OCI-LY7 (cell line): ENCODE results near the gene MAP3K7. TPM values are rescaled to one million over a fixed set of nuclear protein-coding genes. Genes with fewer than 3 reads are reported as not detected.

Source experiments
- BruUV-seq: library from RNA; stranded (reverse); fragments of 400-500 nt; replicated peaks from 2 replicates; lab custom pipeline; 2021; lab: Mats Ljungman, UMichigan
- CTCF ChIA-PET: fragments of 300-600 bp; sonication (Branson Sonifier 250); formaldehyde crosslinking; loops from one replicate; lab custom pipeline; 2022; ENCODE audit warnings: antibody characterized with exemption; ENCODE audit not compliant: unreplicated experiment; lab: Charles Lee
- POLR2A ChIA-PET: fragments of 300-600 bp; sonication (Branson Sonifier 250); formaldehyde crosslinking; loops from one replicate; lab custom pipeline; 2022; ENCODE audit warnings: antibody characterized with exemption; lab: Charles Lee
- DNase-seq: peaks from one replicate; pipeline ENCODE4 v3.0.0-alpha.2; 2015; ENCODE audit warnings: low spot score
- H2AFZ ChIP-seq: fragments of 200-600 bp; sonication (generic), shearing (Covaris generic); 2 replicates; pipeline ENCODE4 v1.6.1; 2014; ENCODE audit warnings: mild to moderate bottlenecking, antibody characterized with exemption, low read length, moderate library complexity
- H3K27ac ChIP-seq: fragments of 200-600 bp; sonication (generic); 2 replicates; pipeline ENCODE4 v1.5.1; 2014; ENCODE audit warnings: mixed run types, low read depth, mild to moderate bottlenecking, moderate library complexity, low read length, inconsistent platforms; ENCODE audit not compliant: poor library complexity, severe bottlenecking
- H3K36me3 ChIP-seq: fragments of 200-600 bp; sonication (generic); 2 replicates; pipeline ENCODE4 v1.6.1; 2014; ENCODE audit warnings: mild to moderate bottlenecking, antibody characterized with exemption, low read length, moderate library complexity, mixed read lengths; ENCODE audit not compliant: insufficient read depth
- H3K4me1 ChIP-seq: fragments of 200-600 bp; sonication (generic); 2 replicates; pipeline ENCODE4 v1.5.1; 2014; ENCODE audit warnings: mild to moderate bottlenecking, low read length; ENCODE audit not compliant: insufficient read depth, poor library complexity, severe bottlenecking
- H3K4me2 ChIP-seq: fragments of 200-600 bp; sonication (generic); 2 replicates; pipeline ENCODE4 v1.6.1; 2014; ENCODE audit warnings: mild to moderate bottlenecking, low read length
- H3K4me3 ChIP-seq: fragments of 200-600 bp; sonication (generic); 2 replicates; pipeline ENCODE4 v1.5.1; 2014; ENCODE audit warnings: mild to moderate bottlenecking, low read depth, low read length; ENCODE audit not compliant: poor library complexity, severe bottlenecking
- H3K79me2 ChIP-seq: fragments of 200-600 bp; sonication (generic); 2 replicates; pipeline ENCODE4 v1.6.1; 2016; ENCODE audit warnings: low read depth, mild to moderate bottlenecking, low read length, moderate library complexity, mixed read lengths; ENCODE audit not compliant: insufficient read depth
- H3K9me2 ChIP-seq: fragments of 200-600 bp; sonication (generic); 2 replicates; pipeline ENCODE4 v1.6.1; 2016; ENCODE audit warnings: mild to moderate bottlenecking, low read length, mixed read lengths; ENCODE audit not compliant: insufficient read depth
- H3K9me3 ChIP-seq: fragments of 200-600 bp; sonication (generic); 2 replicates; pipeline ENCODE4 v1.6.1; 2014; ENCODE audit warnings: mild to moderate bottlenecking, mixed run types, low read length, mixed read lengths
- H4K20me1 ChIP-seq: fragments of 200-600 bp; sonication (generic); 2 replicates; pipeline ENCODE4 v1.6.1; 2014; ENCODE audit warnings: mild to moderate bottlenecking, antibody characterized with exemption, low read length, moderate library complexity, mixed read lengths; ENCODE audit not compliant: insufficient read depth
- EZH2phosphoT487 ChIP-seq: fragments of 200-600 bp; sonication (generic); IDR thresholded peaks from 2 replicates; pipeline ENCODE4 v1.6.1; 2018; ENCODE audit warnings: low read depth, borderline replicate concordance, mild to moderate bottlenecking, mixed run types, antibody characterized with exemption, low read length, moderate library complexity, mixed read lengths
- intact Hi-C: fragments of 100-400 bp; cut with micrococcal nuclease; formaldehyde crosslinking; loops from one replicate; pipeline ENCODE4 v1.10.0; 2022; ENCODE audit not compliant: unreplicated experiment
- total RNA-seq, 2 experiments: library from RNA; depleted of rRNA in 1 of 2; stranded (reverse); fragments of >200 nt in 1 of 2; shearing (Covaris generic) in 1 of 2; gene quantifications; 2 replicates each; pipeline ENCODE4 v1.2.3, GENCODE V29; 2014 to 2022
- TF ChIP-seq, protein P1 (sequence below): fragments of 200-600 bp; sonication (generic); conservative IDR thresholded peaks from 2 replicates; pipeline ENCODE4 v1.5.1; 2014; ENCODE audit warnings: mild to moderate bottlenecking, antibody characterized with exemption, low read length, moderate library complexity, mixed read lengths

Gene MAP3K7
- total RNA-seq, 2 experiments from 2014 or later: 29.5 to 45.7 TPM

DNA sequence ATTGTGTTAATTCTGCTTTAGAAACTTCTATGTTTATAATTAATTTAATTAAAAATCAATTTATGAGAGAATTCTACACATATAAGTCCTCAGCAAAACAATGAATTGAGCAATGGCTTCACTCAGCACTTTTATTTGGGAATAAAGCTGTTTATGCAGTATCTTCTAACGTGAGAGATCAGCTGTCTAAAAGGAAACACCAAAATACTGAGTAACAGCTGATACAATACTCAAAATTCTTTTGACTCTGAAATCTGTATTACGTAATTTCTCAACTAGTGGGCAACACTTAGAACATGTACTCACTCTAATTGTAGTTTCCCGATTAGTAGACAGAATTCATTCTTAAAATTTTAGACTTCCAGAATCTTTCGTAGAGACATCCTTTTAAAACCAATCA is 49.8 kb downstream of the MAP3K7 start:
- Histone ChIP-seq H3K4me2 (no peak overlapping the region), H3K36me3 (peaks cover 23% of the 10 kb centered on the region; the same call in 1 of the 2 replicates), H4K20me1 (no peaks in the 10 kb centered on the region), H2AFZ (no peak overlapping the region), H3K4me3 (no peak overlapping the region), H3K9me2 (no peaks in the 10 kb centered on the region), H3K27ac (no peak overlapping the region), H3K79me2 (no peaks in the 10 kb centered on the region), H3K9me3 (no peaks in the 10 kb centered on the region), H3K4me1 (peaks cover 18% of the 10 kb centered on the region)
- DNase-seq: no peak
- no TSS peak for BruUV-seq
- CTCF ChIA-PET: no interaction called here
- intact Hi-C loops: no loop called here
- POLR2A ChIA-PET: interaction anchor here (1.0 to 1.2 kb wide), 3 partner anchors 9 to 254 kb away, joined by 3 to 5 read pairs (median 4); no protein-coding TSS in a partner anchor
- no peak for TF ChIP-seq EZH2phosphoT487
- TF ChIP-seq, protein P1, sequence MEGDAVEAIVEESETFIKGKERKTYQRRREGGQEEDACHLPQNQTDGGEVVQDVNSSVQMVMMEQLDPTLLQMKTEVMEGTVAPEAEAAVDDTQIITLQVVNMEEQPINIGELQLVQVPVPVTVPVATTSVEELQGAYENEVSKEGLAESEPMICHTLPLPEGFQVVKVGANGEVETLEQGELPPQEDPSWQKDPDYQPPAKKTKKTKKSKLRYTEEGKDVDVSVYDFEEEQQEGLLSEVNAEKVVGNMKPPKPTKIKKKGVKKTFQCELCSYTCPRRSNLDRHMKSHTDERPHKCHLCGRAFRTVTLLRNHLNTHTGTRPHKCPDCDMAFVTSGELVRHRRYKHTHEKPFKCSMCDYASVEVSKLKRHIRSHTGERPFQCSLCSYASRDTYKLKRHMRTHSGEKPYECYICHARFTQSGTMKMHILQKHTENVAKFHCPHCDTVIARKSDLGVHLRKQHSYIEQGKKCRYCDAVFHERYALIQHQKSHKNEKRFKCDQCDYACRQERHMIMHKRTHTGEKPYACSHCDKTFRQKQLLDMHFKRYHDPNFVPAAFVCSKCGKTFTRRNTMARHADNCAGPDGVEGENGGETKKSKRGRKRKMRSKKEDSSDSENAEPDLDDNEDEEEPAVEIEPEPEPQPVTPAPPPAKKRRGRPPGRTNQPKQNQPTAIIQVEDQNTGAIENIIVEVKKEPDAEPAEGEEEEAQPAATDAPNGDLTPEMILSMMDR: no peak

- intact Hi-C loops: no loop called here
- CTCF ChIA-PET: no interaction called here
- no peaks in the 10 kb centered on the region for H4K20me1 ChIP-seq
- POLR2A ChIA-PET: interaction anchor here (1.0 to 1.2 kb wide), 2 partner anchors 10 to 251 kb away, joined by 4 to 5 read pairs; no protein-coding TSS in a partner anchor
- H2AFZ ChIP-seq: no peak overlapping the region
- peaks cover 18% of the 10 kb centered on the region for H3K4me1 ChIP-seq
- H3K9me2 ChIP-seq: no peaks in the 10 kb centered on the region
- no peak overlapping the region for H3K27ac ChIP-seq
- H3K9me3 ChIP-seq: no peaks in the 10 kb centered on the region
- no peak overlapping the region for H3K4me2 ChIP-seq
- TF ChIP-seq, protein P1: no peak
- no peak for TF ChIP-seq EZH2phosphoT487
- BruUV-seq: no TSS peak
- H3K36me3 ChIP-seq: peaks cover 23% of the 10 kb centered on the region; the same call in 1 of the 2 replicates
- no peak overlapping the region for H3K4me3 ChIP-seq
- no peak for DNase-seq
- H3K79me2 ChIP-seq: no peaks in the 10 kb centered on the region
Measured at GRCh38 chr6:90536520-90536919, 50.4 kb downstream of the MAP3K7 start.

- Histone ChIP-seq H3K9me2 (no peaks in the 10 kb centered on the region), H3K4me3 (no peak overlapping the region), H3K27ac (no peak overlapping the region), H3K9me3 (no peaks in the 10 kb centered on the region), H3K79me2 (no peaks in the 10 kb centered on the region), H2AFZ (no peak overlapping the region), H3K36me3 (peaks cover 23% of the 10 kb centered on the region; the same call in 1 of the 2 replicates), H3K4me1 (peaks cover 18% of the 10 kb centered on the region), H4K20me1 (no peaks in the 10 kb centered on the region), H3K4me2 (no peak overlapping the region)
- ChIA-PET CTCF (no interaction called here), POLR2A (interaction anchor here (0.5 kb wide), 1 partner anchor 35 kb away, joined by 3 read pairs; no protein-coding TSS in a partner anchor)
- no TSS peak for BruUV-seq
- DNase-seq: no peak
- TF ChIP-seq EZH2phosphoT487: no peak
- TF ChIP-seq, protein P1: no peak
- intact Hi-C loops: no loop called here
Measured at GRCh38 chr6:90534337-90535025, 52.4 kb downstream of the MAP3K7 start.
